Amniotic stem cell (primary cell): Measurements from ENCODE around the gene PSG4.
A peak's percentile ranks its signal among the peaks of the same experiment; 100 is the strongest.
"Not testable (repeated sequence)": the region's sequence is repeated elsewhere in the genome, so short reads cannot be mapped to it uniquely, and the experiment has no call there.

Source experiments
- DNase-seq: peaks from one replicate; lab custom pipeline; 2025; lab: John Stamatoyannopoulos, UW

The PSG4 gene

GRCh38 chr19:43205471-43206105, at the start of gene PSG4:
PSG4 (minus strand) TSS chr19:43205638; CDS start chr19:43205536, 102 bp downstream.
- DNase-seq = not testable (repeated sequence)

DNA sequence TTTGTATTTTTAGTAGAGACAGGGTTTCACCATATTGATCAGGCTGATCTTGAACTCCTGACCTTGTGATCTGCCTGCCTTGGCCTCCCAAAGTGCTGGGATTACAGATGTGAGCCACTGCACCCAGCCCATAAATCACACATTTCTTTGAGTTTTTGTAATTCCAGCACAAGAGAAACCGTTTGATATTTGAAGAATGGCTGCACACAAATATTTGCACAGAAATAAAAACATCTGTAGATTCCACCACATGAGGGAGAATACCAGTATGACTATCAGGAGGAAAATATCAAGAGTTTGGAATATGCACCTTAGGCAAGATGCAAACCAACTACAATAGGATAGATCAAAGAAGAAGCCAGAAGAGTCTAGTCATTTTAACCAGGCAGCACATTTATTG, 46.0 kb upstream of the PSG4 start:
- not testable (repeated sequence) for DNase-seq

DNA sequence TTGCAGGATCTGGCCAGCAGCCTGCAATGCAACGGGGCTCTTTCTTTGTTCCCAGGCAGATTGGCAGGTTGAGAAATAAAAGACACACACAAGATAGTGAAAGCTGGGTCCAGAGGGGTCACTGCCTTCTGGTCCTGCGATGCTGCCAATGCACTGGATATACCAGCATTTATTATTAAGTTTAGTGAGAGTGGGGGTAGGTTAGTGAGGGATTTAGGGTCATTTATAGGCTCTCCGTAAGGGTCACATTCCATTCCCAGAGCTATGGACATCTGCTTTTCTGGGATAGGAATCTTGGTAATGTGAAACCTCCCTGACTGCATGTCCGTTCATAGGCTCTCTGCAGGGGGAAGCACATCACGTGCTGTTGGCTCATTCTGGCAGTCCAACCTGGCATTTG, 44.9 kb upstream of the PSG4 start:
- DNase-seq = not testable (repeated sequence)

DNA sequence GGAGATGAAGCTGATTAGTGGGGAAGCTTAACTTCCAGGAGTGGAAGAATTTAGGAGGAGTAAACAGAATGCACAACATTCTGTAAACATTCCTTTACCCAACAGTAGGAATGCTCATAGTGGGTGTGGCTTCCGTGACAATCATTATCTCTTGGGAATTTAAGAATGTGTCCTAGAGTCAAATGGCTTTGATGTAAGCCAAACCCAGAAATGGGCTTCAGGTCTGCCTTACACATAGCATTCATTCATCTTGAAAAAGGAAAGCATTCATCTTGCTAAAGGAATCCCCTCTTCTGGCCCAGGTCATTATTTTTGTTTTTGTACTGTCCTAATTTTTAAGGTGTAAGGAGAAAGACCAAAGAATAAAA, 43.2 kb upstream of the PSG4 start:
- not testable (repeated sequence) for DNase-seq

- not testable (repeated sequence) for DNase-seq
These were observed 41.9 kb upstream of the PSG4 start for GRCh38 chr19:43247243-43247880.

- DNase-seq = not testable (repeated sequence)
These were observed 40.4 kb upstream of the PSG4 start for GRCh38 chr19:43245848-43246247.

GRCh38 chr19:43242211-43242610, 36.8 kb upstream of the PSG4 start:
- DNase-seq = not testable (repeated sequence)

- not testable (repeated sequence) for DNase-seq
These were observed 32.8 kb upstream of the PSG4 start for GRCh38 chr19:43238213-43238612.

- DNase-seq = not testable (repeated sequence)
These were observed 30.2 kb upstream of the PSG4 start for GRCh38 chr19:43235686-43236085.

DNA sequence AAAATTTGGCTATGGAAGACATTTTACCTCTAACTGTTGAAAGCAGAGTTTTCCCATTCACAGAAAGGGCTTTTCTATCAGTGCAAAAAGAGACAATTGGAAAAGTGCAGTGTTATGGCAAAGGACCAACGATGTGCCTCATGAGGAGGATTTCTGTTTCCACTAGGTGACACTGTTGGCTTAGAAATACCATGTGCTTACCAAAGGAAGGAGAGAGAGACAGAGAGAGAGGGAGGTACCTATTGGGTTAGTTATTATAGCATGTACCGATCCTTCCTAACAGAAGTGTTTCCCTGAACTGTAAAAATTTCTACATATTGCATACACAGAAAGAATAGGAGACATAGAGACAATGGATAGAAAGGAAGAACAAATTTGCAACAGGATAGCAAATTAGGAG, 23.9 kb upstream of the PSG4 start:
- no peak for DNase-seq

DNA sequence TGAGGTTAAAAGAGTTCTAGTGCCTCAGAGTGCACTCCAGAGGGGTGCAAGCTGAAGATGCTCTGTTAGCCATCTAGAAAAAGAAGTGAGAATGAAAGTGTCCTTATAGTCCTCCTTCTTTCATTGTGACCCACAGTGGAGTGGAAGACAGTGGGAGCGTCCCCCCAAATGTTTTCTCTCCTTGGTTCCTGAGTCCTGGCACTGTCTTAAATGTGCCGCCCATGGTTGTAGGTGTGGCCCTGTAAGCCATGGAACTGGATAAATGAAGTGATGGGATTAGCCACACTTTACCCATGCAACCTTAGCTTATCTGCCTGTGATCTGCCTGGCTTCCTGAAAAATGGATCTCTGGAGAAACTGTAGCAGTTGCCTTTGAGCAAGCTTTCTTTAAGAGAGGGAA, 23.3 kb upstream of the PSG4 start:
- not testable (repeated sequence) for DNase-seq

GRCh38 chr19:43226986-43227385, 21.5 kb upstream of the PSG4 start:
- DNase-seq = not testable (repeated sequence)

GRCh38 chr19:43224855-43225253, 19.4 kb upstream of the PSG4 start:
- DNase-seq = no peak

DNA sequence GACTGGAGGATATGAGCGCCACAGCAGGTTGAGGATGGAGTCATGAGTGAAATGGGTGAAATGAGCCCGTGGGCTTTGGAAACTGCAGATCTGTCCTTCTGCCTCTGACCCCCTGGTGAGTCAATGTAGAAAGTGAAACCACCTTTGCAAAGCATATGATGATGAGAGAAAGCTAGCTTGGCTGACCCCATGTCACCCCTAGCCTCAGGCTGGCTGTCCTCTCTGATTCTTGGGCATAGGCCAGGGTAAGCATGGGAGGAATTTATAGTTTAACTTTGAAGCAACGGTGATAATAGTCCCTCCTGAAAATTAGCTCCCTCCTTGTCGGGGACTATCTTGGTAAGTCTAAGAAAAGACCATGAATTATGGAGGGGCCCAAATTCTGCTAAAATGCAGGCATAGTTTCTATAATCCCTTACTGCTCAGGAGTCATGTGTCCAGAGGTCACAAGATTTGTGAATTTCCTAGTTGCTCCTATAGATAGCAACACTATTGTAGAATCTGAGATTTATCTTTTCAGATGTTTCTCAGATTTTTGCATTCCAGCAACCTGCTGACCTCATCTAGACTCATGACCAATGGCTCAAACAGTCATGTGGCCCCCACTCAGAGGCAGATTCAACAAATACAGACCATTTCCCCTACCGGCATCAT, 18.9 kb upstream of the PSG4 start:
- DNase-seq = peak; percentile 23

- not testable (repeated sequence) for DNase-seq
These were observed 16.5 kb upstream of the PSG4 start for GRCh38 chr19:43221891-43222290.

DNA sequence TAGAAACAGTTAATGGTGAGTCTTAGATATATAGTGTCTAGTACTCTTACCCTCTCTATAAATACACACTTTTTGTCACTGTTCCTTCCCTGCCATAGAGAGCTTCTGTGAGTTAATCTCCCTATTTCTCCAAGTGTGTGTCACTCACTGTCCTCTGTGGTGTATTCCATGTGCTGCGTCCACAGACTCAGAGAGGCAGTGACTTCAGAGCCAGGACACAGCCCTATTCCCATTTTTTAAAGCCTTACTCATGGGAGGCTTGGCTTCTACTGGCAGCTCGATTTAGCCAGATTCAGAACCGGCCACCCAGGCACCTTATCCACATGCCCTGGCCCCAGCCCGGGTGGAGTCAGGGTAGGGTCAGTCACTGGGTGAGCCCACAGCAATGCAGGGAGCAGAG, 13.7 kb upstream of the PSG4 start:
- DNase-seq = not testable (repeated sequence)

GRCh38 chr19:43215881-43216280, 10.4 kb upstream of the PSG4 start:
- not testable (repeated sequence) for DNase-seq

DNA sequence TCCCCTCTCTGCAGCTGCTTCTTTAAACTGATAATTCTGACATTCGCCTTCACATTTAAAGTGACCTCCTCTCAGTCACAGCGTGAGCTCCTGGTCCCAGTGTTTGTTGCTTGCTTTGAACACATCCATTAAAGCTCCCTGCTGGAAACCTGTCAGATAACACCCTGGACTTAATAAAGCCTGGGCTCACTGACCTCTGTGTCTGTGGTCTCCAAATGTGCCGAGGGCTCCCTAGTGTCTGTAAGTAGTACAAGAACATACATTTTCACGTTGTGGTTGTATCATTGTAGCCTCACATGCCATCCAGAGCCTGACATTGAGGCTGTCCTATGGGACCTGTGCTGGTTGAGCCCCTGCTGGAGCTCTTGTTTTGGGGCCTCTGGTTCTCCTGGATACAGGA, 2.6 kb upstream of the PSG4 start:
- no peak for DNase-seq

- DNase-seq = not testable (repeated sequence)
These were observed 1.7 kb upstream of the PSG4 start for GRCh38 chr19:43207174-43207573.

DNA sequence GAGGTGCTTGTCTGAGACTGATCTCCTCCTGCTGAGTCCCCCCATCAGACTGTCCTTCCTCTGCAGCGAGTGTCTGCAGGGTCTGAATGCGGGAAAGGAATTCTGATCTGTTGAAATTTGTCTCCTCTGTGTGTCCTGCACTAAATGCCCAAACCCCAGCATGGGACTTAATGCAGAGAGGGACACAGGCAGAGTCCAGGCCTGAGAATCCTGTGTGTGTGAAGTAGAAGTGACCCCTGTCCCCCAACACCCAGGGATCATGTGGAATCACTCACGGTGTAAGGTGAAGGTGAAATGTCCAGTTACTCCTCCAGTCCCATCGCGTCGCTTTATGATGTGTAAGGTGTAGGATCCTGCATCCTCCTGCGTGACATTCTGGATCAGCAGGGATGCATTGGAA, 1.8 kb downstream of the PSG4 start:
- not testable (repeated sequence) for DNase-seq

GRCh38 chr19:43201891-43202290, 3.5 kb downstream of the PSG4 start:
- DNase-seq = not testable (repeated sequence)

GRCh38 chr19:43201337-43201801, 4.1 kb downstream of the PSG4 start:
- not testable (repeated sequence) for DNase-seq
